ENCODE measurements around the gene TOB2.

DNA sequence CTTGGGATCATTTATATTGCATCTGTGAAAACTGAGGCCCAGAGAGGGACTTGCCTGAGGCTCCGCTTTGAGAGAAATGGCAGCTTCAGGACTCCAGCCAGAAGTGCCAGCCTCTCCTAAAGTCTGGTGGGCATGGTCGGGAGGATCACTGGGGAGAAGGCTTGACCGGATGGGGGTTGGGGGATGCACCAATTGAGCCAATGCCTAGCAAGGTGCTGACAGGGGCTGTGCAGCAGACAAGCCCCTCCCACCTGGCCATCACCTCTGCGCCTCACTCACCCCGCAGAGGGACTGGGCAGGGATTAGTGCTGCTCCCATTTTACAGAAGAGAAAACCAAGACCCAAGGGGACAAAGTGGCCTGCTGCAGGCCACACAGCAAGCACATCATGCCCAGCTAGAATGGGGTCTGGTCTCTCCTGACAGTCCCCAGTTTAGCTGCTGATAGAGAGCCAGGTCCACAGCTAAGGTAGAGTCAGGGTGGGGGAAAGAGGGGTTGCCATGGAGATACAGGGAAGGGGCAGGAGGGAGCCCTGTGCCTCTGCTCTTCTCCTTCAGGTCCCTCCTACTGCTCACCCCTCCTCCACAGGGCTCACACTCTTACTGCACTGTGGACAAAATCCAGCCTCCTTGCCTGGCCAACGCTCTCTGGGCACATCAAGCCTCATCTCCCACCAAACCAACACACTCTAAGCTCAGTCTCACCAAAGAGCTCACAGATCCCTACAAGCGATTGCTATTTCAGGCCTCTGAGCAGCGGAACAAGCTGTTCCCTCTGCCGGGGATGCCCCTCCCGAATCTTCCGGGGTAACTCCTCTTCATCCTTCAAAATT, 35.4 kb downstream of the TOB2 start:
- TF ChIP-seq EZH2phosphoT487 (IDR thresholded peaks at IDR 0.05; ENCODE audit: insufficient read depth, low read depth) (no peak), EZH2 (IDR thresholded peaks at IDR 0.05; ENCODE audit: insufficient read depth, poor library complexity, severe bottlenecking) (no peak)

All from GM23248 (cell line).